Erythroblast (primary cell): Measurements from ENCODE around the gene GGTA1.

Source experiments
- GATA1 ChIP-seq: IDR thresholded peaks from 2 replicates; pipeline ENCODE4 v1.6.1; 2011; ENCODE audit warnings: low read depth, mild to moderate bottlenecking, control low read depth, low read length, moderate library complexity
- POLR2A ChIP-seq: IDR thresholded peaks from 2 replicates; pipeline ENCODE4 v1.6.1; 2011; ENCODE audit warnings: mild to moderate bottlenecking, low read length

- TF ChIP-seq POLR2A (no peak), GATA1 (no peak)
Measured at GRCh38 chr9:121451586-121451985, 48.1 kb downstream of the GGTA1 start.
